OCI-LY7 (cell line): ENCODE data around the gene EEF1AKMT2.

ENCODE experiments used
- CTCF ChIP-seq: fragments of 200-600 bp; sonication (generic); conservative IDR thresholded peaks from 2 replicates; pipeline ENCODE4 v1.5.1; 2014; ENCODE audit warnings: mild to moderate bottlenecking, antibody characterized with exemption, low read length, moderate library complexity, mixed read lengths
- EZH2phosphoT487 ChIP-seq: fragments of 200-600 bp; sonication (generic); IDR thresholded peaks from 2 replicates; pipeline ENCODE4 v1.6.1; 2018; ENCODE audit warnings: low read depth, borderline replicate concordance, mild to moderate bottlenecking, mixed run types, antibody characterized with exemption, low read length, moderate library complexity, mixed read lengths

GRCh38 chr10:124709861-124710260 is 81.8 kb downstream of the EEF1AKMT2 start:
- TF ChIP-seq CTCF (no peak), EZH2phosphoT487 (no peak)
